GM13977 (cell line): Measurements from ENCODE around the gene CALML4.
"Not testable (repeated sequence)": the region's sequence is repeated elsewhere in the genome, so short reads cannot be mapped to it uniquely, and the experiment has no call there.

Source experiments
- DNase-seq: peaks from one replicate; pipeline ENCODE4 v3.0.0; 2012; ENCODE audit warnings: low spot score
- CTCF ChIP-seq: IDR thresholded peaks from 2 replicates; pipeline ENCODE4 v1.5.1; 2012; ENCODE audit warnings: mild to moderate bottlenecking, control low read depth; ENCODE audit not compliant: insufficient read depth; ENCODE audit errors: extremely low read depth, missing control alignments
- in situ Hi-C: fragments of 300-500 bp; cut with MboI; formaldehyde crosslinking; loops from one replicate; pipeline ENCODE4 v1.12.0; 2022; ENCODE audit warnings: low sequenced_read_pairs, low pct_unique_long_range_greater_than_20kb, mixed read lengths, inconsistent platforms; ENCODE audit not compliant: unreplicated experiment

The CALML4 gene

GRCh38 chr15:68223171-68223570 is 18.0 kb upstream of the CALML4 start:
- no peak for TF ChIP-seq CTCF
- in situ Hi-C loops: no loop called here
- DNase-seq: no peak

GRCh38 chr15:68222432-68222743 is 17.3 kb upstream of the CALML4 start:
- in situ Hi-C loops, DNase-seq: not testable (repeated sequence)

- in situ Hi-C loops, DNase-seq: not testable (repeated sequence)
Measured at GRCh38 chr15:68221530-68222431, 16.6 kb upstream of the CALML4 start.

- in situ Hi-C loops: no loop called here
- no peak for TF ChIP-seq CTCF
- DNase-seq: no peak
Measured at GRCh38 chr15:68220967-68221366, 15.8 kb upstream of the CALML4 start.

- no peak for DNase-seq
- in situ Hi-C loops: no loop called here
- TF ChIP-seq CTCF: no peak
Measured at GRCh38 chr15:68220489-68220888, 15.4 kb upstream of the CALML4 start.

GRCh38 chr15:68218847-68219798 is 14.0 kb upstream of the CALML4 start:
- no peak for TF ChIP-seq CTCF
- in situ Hi-C loops: no loop called here
- DNase-seq: no peak

GRCh38 chr15:68218331-68218730 is 13.2 kb upstream of the CALML4 start:
- in situ Hi-C loops: no loop called here
- TF ChIP-seq CTCF: no peak
- no peak for DNase-seq
